Endothelial cell (in vitro differentiated cells): Measurements from ENCODE around the gene GPR158. TPM values are rescaled to one million over a fixed set of nuclear protein-coding genes. Genes with fewer than 3 reads are reported as not detected.

ENCODE experiments used
- DNase-seq: peaks from one replicate; pipeline ENCODE4 v3.0.0; 2021; ENCODE audit warnings: low spot score
- H3K27ac Mint-ChIP-seq: one replicate; pipeline ENCODE4 v1.8.0; 2021; ENCODE audit warnings: mixed read lengths, inconsistent platforms; ENCODE audit not compliant: unreplicated experiment
- H3K27me3 Mint-ChIP-seq: one replicate; pipeline ENCODE4 v1.8.0; 2021; ENCODE audit warnings: mild to moderate bottlenecking, moderate library complexity, mixed read lengths, inconsistent platforms; ENCODE audit not compliant: unreplicated experiment
- H3K36me3 Mint-ChIP-seq: one replicate; pipeline ENCODE4 v1.8.0; 2021; ENCODE audit warnings: mild to moderate bottlenecking, low read depth, mixed read lengths, inconsistent platforms; ENCODE audit not compliant: unreplicated experiment
- H3K4me1 Mint-ChIP-seq: one replicate; pipeline ENCODE4 v1.8.0; 2021; ENCODE audit warnings: mild to moderate bottlenecking, mixed read lengths, inconsistent platforms; ENCODE audit not compliant: unreplicated experiment
- H3K4me3 Mint-ChIP-seq: one replicate; pipeline ENCODE4 v1.8.0; 2021; ENCODE audit warnings: mild to moderate bottlenecking, mixed read lengths, inconsistent platforms; ENCODE audit not compliant: unreplicated experiment
- H3K9me3 Mint-ChIP-seq: one replicate; pipeline ENCODE4 v1.8.0; 2021; ENCODE audit warnings: mixed read lengths, inconsistent platforms; ENCODE audit not compliant: unreplicated experiment
- total RNA-seq: library from RNA; stranded (reverse); fragmentation: NEBNext Ultra II Directional; extraction: Animal tissue kit (Norgen Biotek cat#: 25700); gene quantifications from one replicate; pipeline ENCODE4 v1.2.1, GENCODE V29; 2021; ENCODE audit not compliant: unreplicated experiment
- TF ChIP-seq, protein P1 (sequence below): fragments of 200-600 bp; sonication (generic); IDR thresholded peaks from one replicate; pipeline ENCODE4 v1.5.0; 2021; ENCODE audit warnings: antibody characterized with exemption; ENCODE audit not compliant: unreplicated experiment

The GPR158 gene
- total RNA-seq, 1 donor from 2014 or later = 0.13 TPM

DNA sequence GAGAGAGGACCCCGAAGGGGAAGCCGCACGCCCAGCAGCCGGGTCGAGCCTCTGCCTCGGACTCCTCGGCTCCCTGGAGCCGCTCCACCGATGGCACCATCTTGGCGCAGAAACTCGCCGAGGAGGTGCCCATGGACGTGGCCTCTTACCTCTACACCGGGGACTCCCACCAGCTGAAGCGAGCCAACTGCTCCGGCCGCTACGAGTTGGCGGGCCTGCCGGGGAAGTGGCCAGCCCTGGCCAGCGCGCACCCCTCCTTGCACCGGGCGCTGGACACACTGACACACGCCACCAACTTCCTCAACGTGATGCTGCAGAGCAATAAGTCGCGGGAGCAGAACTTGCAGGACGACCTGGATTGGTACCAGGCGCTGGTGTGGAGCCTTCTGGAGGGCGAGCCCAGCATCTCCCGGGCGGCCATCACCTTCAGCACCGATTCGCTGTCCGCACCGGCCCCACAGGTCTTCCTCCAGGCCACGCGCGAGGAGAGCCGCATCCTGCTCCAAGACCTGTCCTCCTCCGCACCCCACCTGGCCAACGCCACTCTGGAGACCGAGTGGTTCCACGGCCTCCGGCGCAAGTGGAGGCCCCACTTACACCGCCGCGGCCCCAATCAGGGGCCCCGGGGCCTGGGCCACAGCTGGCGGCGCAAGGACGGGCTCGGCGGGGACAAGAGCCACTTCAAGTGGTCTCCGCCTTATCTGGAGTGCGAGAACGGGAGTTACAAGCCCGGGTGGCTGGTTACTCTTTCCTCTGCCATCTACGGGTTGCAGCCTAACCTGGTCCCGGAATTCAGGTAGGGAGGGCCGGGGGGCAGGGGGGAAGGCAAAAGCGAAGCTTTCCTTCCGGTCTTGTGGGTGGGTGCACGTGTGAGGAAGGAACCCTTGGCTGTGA, 973 bp downstream of the GPR158 start:
- H3K9me3 Mint-ChIP-seq = no peaks in the 10 kb centered on the region
- H3K4me3 Mint-ChIP-seq = peak overlapping the region; percentile 85
- no peak overlapping the region for H3K27ac Mint-ChIP-seq
- H3K27me3 Mint-ChIP-seq = peaks cover 12% of the 10 kb centered on the region
- no peaks in the 10 kb centered on the region for H3K36me3 Mint-ChIP-seq
- peak; percentile 63 for DNase-seq
- H3K4me1 Mint-ChIP-seq = peaks cover 13% of the 10 kb centered on the region
- TF ChIP-seq, protein P1, sequence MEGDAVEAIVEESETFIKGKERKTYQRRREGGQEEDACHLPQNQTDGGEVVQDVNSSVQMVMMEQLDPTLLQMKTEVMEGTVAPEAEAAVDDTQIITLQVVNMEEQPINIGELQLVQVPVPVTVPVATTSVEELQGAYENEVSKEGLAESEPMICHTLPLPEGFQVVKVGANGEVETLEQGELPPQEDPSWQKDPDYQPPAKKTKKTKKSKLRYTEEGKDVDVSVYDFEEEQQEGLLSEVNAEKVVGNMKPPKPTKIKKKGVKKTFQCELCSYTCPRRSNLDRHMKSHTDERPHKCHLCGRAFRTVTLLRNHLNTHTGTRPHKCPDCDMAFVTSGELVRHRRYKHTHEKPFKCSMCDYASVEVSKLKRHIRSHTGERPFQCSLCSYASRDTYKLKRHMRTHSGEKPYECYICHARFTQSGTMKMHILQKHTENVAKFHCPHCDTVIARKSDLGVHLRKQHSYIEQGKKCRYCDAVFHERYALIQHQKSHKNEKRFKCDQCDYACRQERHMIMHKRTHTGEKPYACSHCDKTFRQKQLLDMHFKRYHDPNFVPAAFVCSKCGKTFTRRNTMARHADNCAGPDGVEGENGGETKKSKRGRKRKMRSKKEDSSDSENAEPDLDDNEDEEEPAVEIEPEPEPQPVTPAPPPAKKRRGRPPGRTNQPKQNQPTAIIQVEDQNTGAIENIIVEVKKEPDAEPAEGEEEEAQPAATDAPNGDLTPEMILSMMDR = no peak

GRCh38 chr10:25176421-25176968, 1.7 kb downstream of the GPR158 start:
- H3K4me1 Mint-ChIP-seq = peaks cover 13% of the 10 kb centered on the region
- peaks cover 12% of the 10 kb centered on the region for H3K27me3 Mint-ChIP-seq
- TF ChIP-seq, protein P1 = no peak
- H3K9me3 Mint-ChIP-seq = no peaks in the 10 kb centered on the region
- H3K36me3 Mint-ChIP-seq = no peaks in the 10 kb centered on the region
- H3K27ac Mint-ChIP-seq = no peak overlapping the region
- H3K4me3 Mint-ChIP-seq = peak overlapping the region; percentile 85
- DNase-seq = peak; percentile 13

GRCh38 chr10:25177093-25177753, 2.4 kb downstream of the GPR158 start:
- no peaks in the 10 kb centered on the region for H3K36me3 Mint-ChIP-seq
- no peak for DNase-seq
- peak overlapping the region; percentile 85 for H3K4me3 Mint-ChIP-seq
- H3K27me3 Mint-ChIP-seq = peaks cover 12% of the 10 kb centered on the region
- H3K27ac Mint-ChIP-seq = no peak overlapping the region
- H3K9me3 Mint-ChIP-seq = no peaks in the 10 kb centered on the region
- TF ChIP-seq, protein P1 = no peak
- H3K4me1 Mint-ChIP-seq = peaks cover 13% of the 10 kb centered on the region

DNA sequence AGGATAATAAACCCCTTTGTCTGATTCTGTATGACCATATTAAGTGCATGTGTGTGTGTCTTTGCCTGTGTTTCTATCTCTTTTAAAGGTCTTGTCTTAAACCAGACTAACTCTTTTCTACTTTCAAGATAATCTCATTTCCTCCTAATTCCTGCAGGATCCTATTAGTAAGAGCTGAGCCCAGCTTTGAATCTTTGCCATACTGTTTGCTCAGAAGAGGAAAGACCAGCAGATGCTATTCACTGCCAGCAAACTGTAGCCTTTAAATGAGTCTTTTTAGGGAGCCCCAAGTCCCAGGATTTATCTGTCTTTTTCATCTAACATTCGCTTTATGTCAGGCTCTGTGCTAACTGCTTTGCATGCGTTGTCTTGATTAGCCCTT, 2.9 kb downstream of the GPR158 start:
- Mint-ChIP-seq H3K27me3 (peaks cover 12% of the 10 kb centered on the region), H3K4me1 (peaks cover 13% of the 10 kb centered on the region), H3K4me3 (no peak overlapping the region), H3K27ac (no peak overlapping the region), H3K9me3 (no peaks in the 10 kb centered on the region), H3K36me3 (no peaks in the 10 kb centered on the region)
- no peak for DNase-seq
- TF ChIP-seq, protein P1 = no peak
